Ascending aorta (tissue), 2 donors: ENCODE measurements around the gene ABCC4. TPM values are rescaled to one million over a fixed set of nuclear protein-coding genes. Genes with fewer than 3 reads are reported as not detected.

ENCODE experiments used
- DNase-seq, 2 donors: peaks; one replicate each; pipeline ENCODE4 v3.0.0-alpha.2; 2019; ENCODE audit warnings: low spot score in 2 of 2
- H3K27ac ChIP-seq, 2 donors: fragments of 200-600 bp; sonication (generic); one replicate each; pipeline ENCODE4 v1.5.1; 2016 to 2017; ENCODE audit warnings: mild to moderate bottlenecking in 1 of 2
- H3K27me3 ChIP-seq: fragments of 200-600 bp; sonication (generic); one replicate; pipeline ENCODE4 v1.5.1; 2017
- H3K36me3 ChIP-seq, 2 donors: fragments of 200-600 bp; sonication (generic); one replicate each; pipeline ENCODE4 v1.5.1; 2016
- H3K4me1 ChIP-seq, 2 donors: fragments of 200-600 bp; sonication (generic); one replicate each; pipeline ENCODE4 v1.5.1; 2016 to 2017; ENCODE audit warnings: mild to moderate bottlenecking in 1 of 2
- H3K4me3 ChIP-seq, 2 donors: fragments of 200-600 bp; sonication (generic); one replicate each; pipeline ENCODE4 v1.5.1; 2016 to 2017; ENCODE audit warnings: mild to moderate bottlenecking in 1 of 2
- H3K9me3 ChIP-seq, 2 donors: fragments of 200-600 bp; sonication (generic); one replicate each; pipeline ENCODE4 v1.5.1; 2016
- CTCF ChIP-seq, 3 experiments: fragments of 200-600 bp in 2 of 3; fragments of 450-650 bp in 1 of 3; sonication (generic) in 2 of 3; IDR thresholded peaks; one replicate each; pipeline ENCODE4 v1.5.1; 2016 to 2019; ENCODE audit warnings: antibody characterized with exemption in 3 of 3, mild to moderate bottlenecking in 1 of 3, moderate library complexity in 1 of 3
- intact Hi-C: fragments of 100-400 bp; cut with DNase I; formaldehyde crosslinking; loops from one replicate; pipeline ENCODE4 v1.15.1; 2023
- total RNA-seq: library from RNA; depleted of rRNA; stranded (reverse); fragments of >200 nt; gene quantifications from one replicate; pipeline ENCODE4 v1.1.0, GENCODE V29; 2016

The ABCC4 gene
- total RNA-seq, 1 donor from 2014 or later: 6.7 TPM

DNA sequence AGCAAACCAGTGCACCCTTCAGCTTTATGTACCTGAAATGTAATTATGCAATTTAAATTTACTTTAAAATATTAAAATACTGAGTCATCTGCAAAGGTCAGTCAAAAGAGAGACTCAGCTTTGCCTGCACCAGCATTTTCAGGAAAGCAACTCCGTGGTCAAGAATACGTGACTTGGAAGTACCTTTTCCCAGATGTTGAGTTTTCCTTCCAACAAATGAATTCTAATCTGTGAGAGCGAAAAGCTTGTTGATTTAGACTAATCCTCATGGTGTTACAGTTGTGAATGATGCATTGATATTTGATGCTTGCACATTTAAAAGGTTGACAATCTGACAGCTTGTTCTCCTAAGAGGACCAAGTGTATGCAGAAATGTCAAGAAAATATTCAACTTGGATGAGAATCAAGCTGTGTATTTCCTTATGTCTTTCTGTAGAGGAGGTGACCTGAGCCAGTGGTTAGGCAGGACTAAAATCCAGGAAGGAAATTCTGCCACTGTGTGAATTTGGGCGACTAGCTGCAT, 270.4 kb downstream of the ABCC4 start:
- intact Hi-C loops: no loop called here
- no peak for TF ChIP-seq CTCF (IDR thresholded peaks at IDR 0.05)
- no peaks in the 10 kb centered on the region for H3K4me1 ChIP-seq
- no peak overlapping the region for H3K4me3 ChIP-seq
- no peaks in the 10 kb centered on the region for H3K36me3 ChIP-seq
- no peaks in the 10 kb centered on the region for H3K27me3 ChIP-seq
- H3K27ac ChIP-seq: no peak overlapping the region
- H3K9me3 ChIP-seq: no peaks in the 10 kb centered on the region
- no peak for DNase-seq

GRCh38 chr13:95027638-95028037, 273.6 kb downstream of the ABCC4 start:
- H3K4me3 ChIP-seq: no peak overlapping the region
- TF ChIP-seq CTCF (IDR thresholded peaks at IDR 0.05): no peak
- no peaks in the 10 kb centered on the region for H3K9me3 ChIP-seq
- intact Hi-C loops: no loop called here
- DNase-seq: no peak
- no peaks in the 10 kb centered on the region for H3K4me1 ChIP-seq
- H3K36me3 ChIP-seq: no peaks in the 10 kb centered on the region
- H3K27ac ChIP-seq: no peak overlapping the region
- H3K27me3 ChIP-seq: no peaks in the 10 kb centered on the region

DNA sequence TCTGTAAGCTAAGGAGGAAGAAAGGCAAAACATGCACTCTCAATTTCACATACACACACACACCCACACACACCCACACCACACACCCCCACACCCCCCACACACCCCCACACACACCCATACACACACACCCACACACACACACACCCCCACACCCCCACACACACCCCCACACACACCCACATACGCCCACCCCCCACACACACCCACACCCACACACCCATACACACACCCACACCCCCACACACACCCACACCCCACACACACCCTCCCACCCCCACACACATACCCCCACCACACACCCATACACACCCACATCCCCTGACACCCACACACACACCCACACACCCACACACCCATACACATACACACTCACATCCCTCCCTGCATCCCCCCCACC, 276.1 kb downstream of the ABCC4 start:
- no peak overlapping the region for H3K27ac ChIP-seq
- no peak for TF ChIP-seq CTCF (IDR thresholded peaks at IDR 0.05)
- H3K4me3 ChIP-seq: no peak overlapping the region
- DNase-seq: no peak
- intact Hi-C loops: no loop called here
- H3K4me1 ChIP-seq: no peaks in the 10 kb centered on the region
- H3K9me3 ChIP-seq: no peaks in the 10 kb centered on the region
- no peaks in the 10 kb centered on the region for H3K36me3 ChIP-seq
- H3K27me3 ChIP-seq: no peaks in the 10 kb centered on the region

DNA sequence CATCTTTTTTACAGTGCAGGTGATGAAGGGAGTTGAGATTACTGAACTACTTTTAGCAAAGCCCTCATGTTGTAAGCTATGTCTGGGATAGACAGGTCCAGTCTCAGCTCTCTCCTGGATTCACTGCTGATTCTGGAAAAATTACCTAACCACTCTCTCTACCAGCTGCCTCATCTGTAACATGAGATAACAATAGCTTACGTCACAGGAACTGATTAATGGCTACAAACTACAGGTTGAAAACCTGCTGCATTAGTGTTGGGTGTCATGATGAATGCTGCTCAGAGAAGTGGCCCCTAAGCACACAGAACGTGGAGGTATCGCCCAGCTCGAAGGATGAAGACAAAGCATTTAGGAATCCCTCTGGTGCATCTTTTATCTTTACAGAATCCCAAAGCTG, 277.8 kb downstream of the ABCC4 start:
- no peak overlapping the region for H3K27ac ChIP-seq
- H3K4me1 ChIP-seq: no peaks in the 10 kb centered on the region
- H3K9me3 ChIP-seq: no peaks in the 10 kb centered on the region
- no peak overlapping the region for H3K4me3 ChIP-seq
- intact Hi-C loops: no loop called here
- no peak for TF ChIP-seq CTCF (IDR thresholded peaks at IDR 0.05)
- no peak for DNase-seq
- H3K36me3 ChIP-seq: no peaks in the 10 kb centered on the region
- no peaks in the 10 kb centered on the region for H3K27me3 ChIP-seq

DNA sequence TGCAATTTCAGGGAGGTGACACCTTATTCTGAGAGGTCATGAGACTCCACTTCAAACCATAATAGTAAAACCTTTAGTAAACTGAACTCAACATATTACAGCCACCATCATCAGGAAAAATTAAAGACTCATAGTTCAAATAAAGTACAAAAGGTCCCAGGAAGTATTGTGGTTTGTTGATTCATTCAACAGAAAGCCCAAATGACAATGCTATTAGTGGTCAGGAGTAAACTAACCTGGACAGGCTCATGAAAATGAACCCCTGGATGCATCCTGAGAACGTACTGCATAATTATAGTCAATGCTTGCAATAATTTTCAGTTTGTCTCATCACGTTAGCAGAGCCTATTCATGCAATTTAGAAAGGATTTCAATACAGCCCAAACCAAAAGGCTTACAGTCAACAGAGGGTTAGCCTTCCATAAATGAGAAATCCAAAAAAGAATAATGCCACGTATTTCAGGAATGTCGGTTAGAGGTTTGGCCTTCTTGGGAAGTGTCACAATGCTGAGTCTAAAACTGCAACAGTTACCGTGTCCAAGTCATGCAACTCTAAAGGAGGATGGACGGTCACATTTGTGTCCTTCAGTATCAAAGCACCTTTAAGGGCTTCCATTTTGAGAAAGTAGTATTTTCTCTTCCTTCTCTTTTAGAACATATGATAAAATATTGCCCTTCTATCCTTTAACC, 280.8 kb downstream of the ABCC4 start:
- DNase-seq: no peak
- TF ChIP-seq CTCF (IDR thresholded peaks at IDR 0.05): no peak
- Histone ChIP-seq H3K9me3 (no peaks in the 10 kb centered on the region), H3K27ac (no peak overlapping the region), H3K4me1 (no peaks in the 10 kb centered on the region), H3K36me3 (no peaks in the 10 kb centered on the region), H3K27me3 (no peaks in the 10 kb centered on the region), H3K4me3 (no peak overlapping the region)
- intact Hi-C loops: no loop called here
